ENCODE measurements around the gene SMOC2. TPM values are rescaled to one million over a fixed set of nuclear protein-coding genes. Genes with fewer than 3 reads are reported as not detected.

Gene SMOC2
- total and polyA plus RNA-seq, 2 of the 4 experiments (the other 2 are of a cell fraction): not detected

GRCh38 chr6:168395983-168396382, 45.0 kb upstream of the SMOC2 start:
- dilution Hi-C loops (cut with HindIII; ENCODE audit: low sequenced_read_pairs, unreplicated experiment): no loop called here
- CTCF ChIA-PET: no interaction called here
- WGBS, 2 experiments (ENCODE audit: extremely low coverage in 2 of 2, insufficient read length in 1 of 2): 49% methylated on average over 3 of the region's 12 CpGs; no CpG with 5 or more reads in 1 of the 2 experiments

More at GRCh38 chr6:168395983-168396382, 45.0 kb upstream of the SMOC2 start:
- BruUV-seq (replicated peaks): no TSS peak
- in situ Hi-C loops (cut with MboI; ENCODE audit: low sequenced_read_pairs) (no loop called here), intact Hi-C loops (cut with micrococcal nuclease) (no loop called here)
- H3K79me1 ChIP-seq (ENCODE audit: low read depth in 1 of 2, low read length in 2 of 2): no peaks in the 10 kb centered on the region
- H3K27ac ChIP-seq (ENCODE audit: insufficient read depth, low read length): no peak overlapping the region
- ATAC-seq (ENCODE audit: low read depth) (no peak), DNase-seq (no peak)
- no peak overlapping the region for H3K18ac ChIP-seq (ENCODE audit: low read depth, low read length)
- no peak overlapping the region for H2AK5ac ChIP-seq (ENCODE audit: low read depth, low read length)
- H3K4me2 ChIP-seq (ENCODE audit: low read depth, low read length): no peak overlapping the region
- no peak overlapping the region for H2BK120ac ChIP-seq (ENCODE audit: low read depth, low read length)
- no peak overlapping the region for H2AK9ac ChIP-seq (replicated peaks; ENCODE audit: low read depth, low read length, poor library complexity)
- H4K91ac ChIP-seq (ENCODE audit: insufficient read depth, low read depth, low read length): no peak overlapping the region
- H4K8ac ChIP-seq (ENCODE audit: low read depth in 2 of 2, low read length in 2 of 2): no peak overlapping the region
- no peak overlapping the region for H2BK20ac ChIP-seq (ENCODE audit: low read depth, low read length)
- no peak overlapping the region for H2BK5ac ChIP-seq (ENCODE audit: low read depth, low read length, poor library complexity, severe bottlenecking)
- H3K9me3 ChIP-seq (ENCODE audit: control insufficient read depth, insufficient read depth, low read length): peaks cover 55% of the 10 kb centered on the region
- POLR2A ChIA-PET (ENCODE audit: unreplicated experiment): no interaction called here
- no peak overlapping the region for H3K9ac ChIP-seq (ENCODE audit: low read depth, low read length)
- H3K4ac ChIP-seq (ENCODE audit: low read depth, low read length): no peak overlapping the region
- no peaks in the 10 kb centered on the region for H3K9me1 ChIP-seq (ENCODE audit: insufficient read depth, low read length)
- no peak overlapping the region for H3K23ac ChIP-seq (ENCODE audit: low read depth, low read length)
- no peak for TF ChIP-seq MAZ (IDR thresholded peaks at IDR 0.05; ENCODE audit: borderline replicate concordance, low read depth, low read length)
- TF ChIP-seq MXI1 (IDR thresholded peaks at IDR 0.05; ENCODE audit: borderline replicate concordance, low read depth, low read length): no peak
- TF ChIP-seq RFX5 (IDR thresholded peaks at IDR 0.05; ENCODE audit: low read depth, low read length): no peak
- TF ChIP-seq BHLHE40 (IDR thresholded peaks at IDR 0.05; ENCODE audit: low read depth, low read length): no peak
- no peak for TF ChIP-seq NFE2L2 (IDR thresholded peaks at IDR 0.05; ENCODE audit: low read depth, low read length)
- no peak for TF ChIP-seq SMC3 (IDR thresholded peaks at IDR 0.05; ENCODE audit: low read depth, low read length)
- TF ChIP-seq POLR2A (IDR thresholded peaks at IDR 0.05; ENCODE audit: low read depth, low read length): no peak
- no peak overlapping the region for H2BK15ac ChIP-seq (ENCODE audit: low read depth, low read length)
- H3K36me3 ChIP-seq (ENCODE audit: control insufficient read depth, insufficient read depth, low read length): no peaks in the 10 kb centered on the region
- H3K27me3 ChIP-seq (ENCODE audit: control insufficient read depth, insufficient read depth, low read length): no peaks in the 10 kb centered on the region
- no peak overlapping the region for H2AFZ ChIP-seq (replicated peaks; ENCODE audit: low read length, poor library complexity)
- no peaks in the 10 kb centered on the region for H4K20me1 ChIP-seq (ENCODE audit: insufficient read depth, low read length)
- H3K4me3 ChIP-seq (ENCODE audit: insufficient read depth, low read depth, low read length): no peak overlapping the region
- H3K14ac ChIP-seq (replicated peaks; ENCODE audit: low read depth, low read length): no peak overlapping the region
- no peak overlapping the region for H4K5ac ChIP-seq (ENCODE audit: low read depth, low read length)
- H3K56ac ChIP-seq (ENCODE audit: extremely low read depth, insufficient read depth, low read length): no peak overlapping the region
- H3K4me1 ChIP-seq (ENCODE audit: control insufficient read depth, insufficient read depth, low read length): no peaks in the 10 kb centered on the region

Data from IMR-90 (cell line).